ENCODE measurements around the gene TRAPPC3L. TPM values are rescaled to one million over a fixed set of nuclear protein-coding genes. Genes with fewer than 3 reads are reported as not detected.

Gene TRAPPC3L
- total and polyA plus RNA-seq, 9 of the 15 experiments (the other 6 are each of a cell fraction or from before 2014, with no cell fraction given) = not detected

DNA sequence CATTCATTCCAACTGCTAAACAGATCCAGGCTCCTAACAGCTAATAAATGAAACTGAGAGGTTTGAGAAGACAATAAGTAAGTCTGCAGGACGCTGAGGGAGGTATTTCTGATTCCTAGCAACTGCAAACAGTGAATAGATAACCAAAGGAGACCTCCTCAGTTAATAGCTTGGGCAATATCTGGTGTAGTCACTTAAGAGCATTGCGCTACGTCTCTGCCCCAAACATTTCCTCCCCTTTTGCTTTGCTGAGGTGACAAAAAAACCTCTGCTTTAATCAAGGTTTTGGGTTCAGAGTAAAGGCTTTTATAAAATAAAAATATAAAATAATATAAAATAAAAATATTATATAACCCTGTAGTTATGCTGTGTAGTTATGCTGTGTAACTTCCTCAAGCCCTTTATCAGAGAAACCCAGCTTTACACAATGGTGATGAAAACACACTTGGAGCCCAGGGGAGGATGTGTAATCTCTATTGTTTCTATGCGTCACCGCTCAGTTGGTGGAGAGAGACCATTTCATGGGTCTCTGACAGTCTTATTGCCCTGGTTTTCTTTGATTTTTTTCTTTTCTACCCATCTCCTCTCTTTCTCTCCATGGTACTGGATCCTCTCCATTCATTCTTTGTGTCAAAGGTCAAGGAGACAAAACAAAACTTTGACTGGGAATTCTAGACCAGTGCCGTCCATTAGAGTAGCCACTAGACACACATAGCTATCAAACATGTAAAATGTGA, 53.0 kb downstream of the TRAPPC3L start (continued):
- TF ChIP-seq REST (IDR thresholded peaks at IDR 0.05; ENCODE audit: borderline replicate concordance) = peak; percentile 48
- no peak for TF ChIP-seq REST (CRISPR knock-in tag; IDR thresholded peaks at IDR 0.05; ENCODE audit: low read depth)
- TF ChIP-seq TEAD4 (IDR thresholded peaks at IDR 0.05; ENCODE audit: low read length) = peak; percentile 86
- no peak for TF ChIP-seq TEAD4 (CRISPR knock-in tag; IDR thresholded peaks at IDR 0.05; ENCODE audit: borderline replicate concordance)
- no peak for TF ChIP-seq ATF1 (CRISPR knock-in tag; IDR thresholded peaks at IDR 0.05)
- peak; percentile 66 for TF ChIP-seq ATF1 (tag; IDR thresholded peaks at IDR 0.05)
- peak in 1 of 2 experiments; percentile 92; a peak in 2 of 4 replicates for TF ChIP-seq RCOR1 (IDR thresholded peaks at IDR 0.05; ENCODE audit: borderline replicate concordance in 1 of 2, low read depth in 2 of 2, low read length in 2 of 2)
- 0 out of 2 replicates have a peak, but pooled peaks have one; percentile 27 for TF ChIP-seq RBFOX2 (IDR thresholded peaks at IDR 0.05; ENCODE audit: low read depth, low read length)
- 0 out of 2 replicates have a peak, but pooled peaks have one; percentile 34 for TF ChIP-seq ETV1 (tag; conservative IDR thresholded peaks at IDR 0.05; ENCODE audit: low read depth)
- TF ChIP-seq, protein P1, sequence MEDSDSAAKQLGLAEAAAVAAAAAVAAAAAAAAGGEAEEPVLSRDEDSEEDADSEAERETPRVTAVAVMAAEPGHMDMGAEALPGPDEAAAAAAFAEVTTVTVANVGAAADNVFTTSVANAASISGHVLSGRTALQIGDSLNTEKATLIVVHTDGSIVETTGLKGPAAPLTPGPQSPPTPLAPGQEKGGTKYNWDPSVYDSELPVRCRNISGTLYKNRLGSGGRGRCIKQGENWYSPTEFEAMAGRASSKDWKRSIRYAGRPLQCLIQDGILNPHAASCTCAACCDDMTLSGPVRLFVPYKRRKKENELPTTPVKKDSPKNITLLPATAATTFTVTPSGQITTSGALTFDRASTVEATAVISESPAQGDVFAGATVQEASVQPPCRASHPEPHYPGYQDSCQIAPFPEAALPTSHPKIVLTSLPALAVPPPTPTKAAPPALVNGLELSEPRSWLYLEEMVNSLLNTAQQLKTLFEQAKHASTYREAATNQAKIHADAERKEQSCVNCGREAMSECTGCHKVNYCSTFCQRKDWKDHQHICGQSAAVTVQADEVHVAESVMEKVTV (CRISPR knock-in tag; IDR thresholded peaks at IDR 0.05) = no peak
- no peak for TF ChIP-seq ZNF668 (CRISPR knock-in tag; IDR thresholded peaks at IDR 0.05)
- no peak for TF ChIP-seq ZFP36 (IDR thresholded peaks at IDR 0.05; ENCODE audit: low read depth, low read length, partially characterized antibody)
- peak; percentile 19; the same call in 1 of the 2 replicates for TF ChIP-seq MBD2 (IDR thresholded peaks at IDR 0.05; ENCODE audit: borderline replicate concordance, low read depth)
- TF ChIP-seq, protein P2, sequence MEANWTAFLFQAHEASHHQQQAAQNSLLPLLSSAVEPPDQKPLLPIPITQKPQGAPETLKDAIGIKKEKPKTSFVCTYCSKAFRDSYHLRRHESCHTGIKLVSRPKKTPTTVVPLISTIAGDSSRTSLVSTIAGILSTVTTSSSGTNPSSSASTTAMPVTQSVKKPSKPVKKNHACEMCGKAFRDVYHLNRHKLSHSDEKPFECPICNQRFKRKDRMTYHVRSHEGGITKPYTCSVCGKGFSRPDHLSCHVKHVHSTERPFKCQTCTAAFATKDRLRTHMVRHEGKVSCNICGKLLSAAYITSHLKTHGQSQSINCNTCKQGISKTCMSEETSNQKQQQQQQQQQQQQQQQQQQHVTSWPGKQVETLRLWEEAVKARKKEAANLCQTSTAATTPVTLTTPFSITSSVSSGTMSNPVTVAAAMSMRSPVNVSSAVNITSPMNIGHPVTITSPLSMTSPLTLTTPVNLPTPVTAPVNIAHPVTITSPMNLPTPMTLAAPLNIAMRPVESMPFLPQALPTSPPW (CRISPR knock-in tag; IDR thresholded peaks at IDR 0.05) = peak; percentile 31; the same call in 1 of the 2 replicates
- TF ChIP-seq NUFIP1 (IDR thresholded peaks at IDR 0.05; ENCODE audit: partially characterized antibody) = no peak
- TF ChIP-seq SIN3A (IDR thresholded peaks at IDR 0.05; ENCODE audit: borderline replicate concordance in 2 of 2, control insufficient read depth in 1 of 2, low read depth in 2 of 2, low read length in 2 of 2) = no peak
- TF ChIP-seq PTTG1 (tag; IDR thresholded peaks at IDR 0.05; ENCODE audit: low read depth) = no peak
